OCI-LY1 (cell line): ENCODE measurements around the gene PDE11A.

Source experiments
- CTCF ChIP-seq: fragments of 200-600 bp; sonication (generic), shearing (Covaris generic); IDR thresholded peaks from 2 replicates; pipeline ENCODE4 v1.5.1; 2017; ENCODE audit warnings: mild to moderate bottlenecking, antibody characterized with exemption, low read length, moderate library complexity, mixed read lengths
- EZH2 ChIP-seq: fragments of 200-600 bp; sonication (generic), shearing (Covaris generic); IDR thresholded peaks from 2 replicates; pipeline ENCODE4 v1.8.0; 2017; ENCODE audit warnings: borderline replicate concordance, mixed run types, mild to moderate bottlenecking, antibody characterized with exemption, low read length, moderate library complexity, mixed read lengths

GRCh38 chr2:177600917-177601316 lies 471.7 kb downstream of the PDE11A start:
- TF ChIP-seq CTCF, result no peak
- TF ChIP-seq EZH2, result no peak
